HG03045 (cell line): ENCODE measurements around the gene FCHSD2.
"Not testable (repeated sequence)": the region's sequence is repeated elsewhere in the genome, so short reads cannot be mapped to it uniquely, and the experiment has no call there.

Experiments
- ATAC-seq: cut with Tn5 transposase; IDR thresholded peaks from one replicate; pipeline ENCODE4 v1.9.1; 2021; ENCODE audit warnings: mild to moderate bottlenecking, moderate library complexity; ENCODE audit not compliant: unreplicated experiment

Gene FCHSD2

DNA sequence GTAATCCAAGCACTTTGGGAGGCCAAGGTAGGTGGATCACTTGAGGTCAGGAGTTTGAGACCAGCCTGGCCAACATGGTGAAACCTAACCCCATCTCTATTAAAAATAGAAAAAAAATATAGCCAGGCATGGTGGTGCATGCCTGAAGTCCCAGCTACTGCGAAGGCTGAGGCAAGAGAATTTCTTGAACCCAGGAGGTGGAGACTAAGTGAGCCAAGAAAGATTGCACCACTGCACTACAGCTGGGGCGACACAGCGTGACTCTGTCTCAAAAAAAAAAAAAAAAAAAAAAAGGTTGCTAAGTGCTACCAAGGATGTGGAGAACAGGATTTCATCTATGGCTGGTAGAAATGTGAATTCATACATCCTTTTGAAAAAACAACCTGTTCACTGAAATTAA is 291.3 kb downstream of the FCHSD2 start:
- no peak for ATAC-seq

DNA sequence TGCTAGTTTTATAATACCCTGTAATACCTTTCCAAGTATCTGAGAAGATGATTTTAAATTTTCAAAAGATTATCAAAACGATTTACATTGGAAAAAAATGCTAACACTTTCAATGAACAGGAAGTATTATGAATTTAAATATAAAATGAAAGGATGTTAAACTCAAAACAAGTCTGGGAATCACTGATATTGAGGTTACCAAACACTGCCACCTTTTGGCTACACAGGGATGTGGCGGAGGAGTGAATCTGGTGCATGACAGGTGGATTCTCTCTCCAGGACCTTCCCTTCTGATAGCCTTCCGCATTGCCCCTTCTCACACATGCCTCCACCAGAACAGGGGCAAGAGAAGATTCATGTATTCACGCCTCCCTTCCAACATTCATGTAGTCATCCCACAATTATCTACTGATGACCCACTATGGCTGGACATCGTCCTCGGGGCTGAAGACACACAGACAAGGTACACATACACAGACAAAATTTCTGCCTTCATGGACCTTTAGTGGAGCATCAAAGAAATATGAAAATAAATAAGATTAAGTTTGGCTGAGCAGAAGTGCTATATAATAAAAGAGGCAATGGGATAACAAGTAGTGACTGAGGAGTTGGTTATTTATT is 293.2 kb downstream of the FCHSD2 start:
- ATAC-seq = no peak

DNA sequence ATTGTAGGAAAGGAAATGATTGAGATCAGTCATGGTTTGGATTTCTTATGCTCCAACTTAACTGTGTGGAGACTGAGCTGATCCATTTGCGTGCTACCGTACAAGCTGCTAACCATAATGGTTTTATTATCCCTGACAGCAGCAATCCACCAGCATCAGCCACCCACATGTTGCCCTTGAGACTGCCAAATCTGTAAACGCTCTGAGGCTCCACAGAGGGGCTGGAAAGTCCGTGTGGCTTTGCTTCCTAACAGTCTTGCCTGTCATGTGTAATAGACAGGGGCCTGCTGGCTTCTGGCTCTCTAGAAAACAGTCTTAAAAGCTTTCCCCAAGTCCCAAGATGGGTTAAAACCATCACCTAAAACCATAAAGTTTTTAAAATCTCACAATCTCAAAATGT is 297.8 kb downstream of the FCHSD2 start:
- ATAC-seq = no peak

DNA sequence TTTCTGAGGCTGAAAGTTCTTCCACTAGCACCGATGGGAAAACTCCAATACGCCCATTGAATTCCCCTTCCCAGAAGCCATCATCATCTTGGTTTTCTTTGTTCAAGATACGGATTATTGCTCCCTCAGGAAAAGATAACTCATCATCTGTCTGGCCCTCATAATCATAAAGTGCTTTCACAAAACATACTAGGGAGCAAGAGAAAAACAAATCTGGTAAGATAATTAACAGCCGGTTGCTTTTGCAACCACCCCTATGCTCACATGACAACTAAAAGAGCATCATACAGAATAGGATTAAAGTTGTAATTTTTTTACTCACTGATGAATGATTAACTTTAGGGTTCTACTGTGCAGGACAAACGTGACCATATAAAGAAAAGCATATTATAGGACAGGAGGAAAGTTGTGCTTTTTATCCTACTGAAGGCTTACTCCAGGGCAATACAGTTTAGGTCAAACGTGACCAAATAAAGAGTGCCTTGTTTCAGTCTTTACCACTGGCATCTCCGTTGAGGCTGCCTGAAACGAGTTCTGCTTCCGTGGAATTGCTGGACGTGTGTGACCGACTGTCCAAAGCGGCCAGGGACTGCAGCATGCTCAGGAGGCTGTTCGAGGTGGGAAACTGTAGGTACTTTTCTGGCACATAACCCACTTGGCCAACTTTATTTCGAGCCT is 299.3 kb downstream of the FCHSD2 start:
- no peak for ATAC-seq

DNA sequence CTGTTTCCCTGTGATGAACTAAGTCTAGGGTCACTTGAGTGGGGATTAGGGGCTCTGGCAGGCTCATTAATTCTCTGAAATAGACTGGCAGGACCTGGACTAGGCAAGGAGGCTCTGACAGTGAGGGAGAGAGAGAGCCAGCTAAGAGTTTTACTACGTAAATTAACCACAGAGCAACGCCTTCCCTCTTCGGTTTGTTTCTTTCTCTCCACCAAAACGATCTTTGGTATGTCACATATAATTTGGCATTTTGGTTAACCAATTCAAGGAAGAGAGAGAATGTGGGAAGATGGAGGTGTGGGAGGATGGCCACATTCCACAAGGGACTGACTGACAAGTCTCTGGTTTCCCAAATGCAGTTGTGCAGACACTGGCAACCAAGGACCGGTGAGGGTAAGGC is 300.0 kb downstream of the FCHSD2 start:
- ATAC-seq = no peak

DNA sequence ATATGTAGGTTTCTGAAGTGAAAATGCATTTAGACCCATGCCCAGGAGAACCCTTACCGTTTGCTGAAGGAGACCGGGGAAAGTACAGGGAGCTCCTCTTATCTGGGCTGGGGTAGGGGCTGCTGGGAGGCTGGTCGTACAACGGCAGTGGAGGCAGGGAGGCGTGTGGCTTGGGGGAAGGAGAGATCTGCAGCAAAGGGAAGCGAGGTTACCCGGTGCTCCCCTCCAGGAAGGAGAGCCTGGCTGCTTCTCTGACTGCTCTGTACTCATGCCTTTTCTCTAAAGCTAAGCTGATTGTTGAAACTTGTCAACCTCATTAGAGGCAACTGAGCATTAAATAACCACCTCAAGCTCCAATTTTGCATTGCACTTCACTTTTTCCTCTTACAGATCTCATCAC is 300.7 kb downstream of the FCHSD2 start:
- ATAC-seq = no peak

DNA sequence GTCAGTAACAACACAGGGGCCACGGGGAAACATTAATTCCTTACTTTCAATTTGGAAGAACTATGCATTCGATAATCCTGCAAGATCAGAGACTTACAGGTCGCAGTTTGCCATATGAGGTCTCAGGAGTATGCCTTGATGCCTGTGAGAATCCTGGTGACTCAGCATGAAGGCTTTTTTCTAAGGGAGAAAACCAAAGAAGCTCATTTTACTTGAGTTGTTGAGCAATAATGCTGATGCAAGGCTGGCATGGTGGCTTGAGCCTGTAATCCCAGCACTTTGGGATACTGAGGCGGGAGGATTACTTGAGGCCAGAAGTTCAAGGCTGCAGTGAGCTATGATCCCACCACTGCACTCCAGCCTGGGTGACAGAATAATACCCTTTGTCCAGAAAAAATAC is 301.3 kb downstream of the FCHSD2 start:
- no peak for ATAC-seq

DNA sequence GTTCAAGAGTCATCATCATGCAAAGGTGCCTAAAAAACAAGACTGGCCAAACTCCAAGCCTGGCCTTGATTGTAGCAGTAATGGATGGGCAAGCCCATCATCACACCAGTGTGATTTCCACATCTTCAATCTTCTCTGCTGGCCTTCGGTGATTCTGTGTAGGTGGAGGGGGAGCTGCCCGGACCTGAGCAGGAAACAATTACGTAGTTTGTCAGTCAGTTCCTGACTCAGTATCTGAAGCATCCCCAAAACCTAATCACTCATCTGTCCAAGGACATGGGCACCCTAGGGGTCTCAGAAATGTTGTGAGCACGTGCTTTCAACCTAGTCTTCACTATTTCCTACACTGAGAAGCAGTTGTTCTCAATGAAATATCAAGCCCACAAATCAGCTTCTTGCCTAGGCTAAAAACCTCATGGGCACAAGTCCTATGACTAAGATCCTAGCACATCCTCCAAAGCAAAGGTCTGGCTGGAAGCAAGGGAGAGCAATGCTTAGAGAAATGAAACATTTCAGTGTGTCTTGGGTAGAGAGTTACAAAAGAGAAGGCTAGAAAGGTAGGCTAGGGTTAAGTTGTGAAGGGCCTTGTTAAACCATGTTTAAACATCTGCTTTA is 303.3 kb downstream of the FCHSD2 start:
- ATAC-seq = no peak

DNA sequence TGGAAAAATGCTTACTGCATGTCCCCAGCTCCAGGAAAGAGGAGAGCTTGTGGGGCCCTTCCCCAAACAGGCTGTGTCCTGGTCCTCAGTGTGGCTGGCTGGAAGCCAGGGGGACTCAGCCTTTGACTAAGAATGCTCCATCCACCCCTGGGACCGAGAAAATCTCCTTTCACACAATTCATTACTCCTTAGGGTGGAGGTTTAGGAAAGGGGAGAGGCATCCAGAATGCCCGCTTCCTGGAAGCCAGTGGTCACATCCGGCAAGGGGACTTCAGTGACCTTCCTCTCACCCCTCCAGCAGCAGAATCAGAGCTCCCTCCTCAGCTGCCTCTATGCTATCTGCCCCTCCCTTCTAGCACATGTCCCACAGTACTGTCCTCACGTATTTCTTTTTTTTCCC is 306.0 kb downstream of the FCHSD2 start:
- no peak for ATAC-seq

DNA sequence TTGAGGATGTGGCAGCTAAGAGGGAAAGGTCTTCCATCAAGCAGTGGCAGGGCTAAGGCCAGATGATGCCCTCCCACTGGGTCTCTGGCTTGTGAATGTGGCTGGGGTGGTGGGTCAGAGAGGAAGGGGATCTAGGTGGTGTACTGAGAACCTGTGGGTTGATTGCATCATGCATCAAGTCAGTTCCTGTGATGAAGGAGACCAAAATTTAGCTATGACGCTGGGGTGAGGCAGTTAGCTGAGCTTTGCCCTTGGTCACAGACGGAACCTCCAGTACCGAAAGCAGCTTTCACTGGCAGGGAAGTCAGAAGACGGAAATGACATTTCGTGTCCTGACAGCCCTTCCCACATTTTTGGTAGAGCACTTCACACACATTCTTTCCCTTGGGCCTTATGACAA is 307.2 kb downstream of the FCHSD2 start:
- ATAC-seq = no peak

DNA sequence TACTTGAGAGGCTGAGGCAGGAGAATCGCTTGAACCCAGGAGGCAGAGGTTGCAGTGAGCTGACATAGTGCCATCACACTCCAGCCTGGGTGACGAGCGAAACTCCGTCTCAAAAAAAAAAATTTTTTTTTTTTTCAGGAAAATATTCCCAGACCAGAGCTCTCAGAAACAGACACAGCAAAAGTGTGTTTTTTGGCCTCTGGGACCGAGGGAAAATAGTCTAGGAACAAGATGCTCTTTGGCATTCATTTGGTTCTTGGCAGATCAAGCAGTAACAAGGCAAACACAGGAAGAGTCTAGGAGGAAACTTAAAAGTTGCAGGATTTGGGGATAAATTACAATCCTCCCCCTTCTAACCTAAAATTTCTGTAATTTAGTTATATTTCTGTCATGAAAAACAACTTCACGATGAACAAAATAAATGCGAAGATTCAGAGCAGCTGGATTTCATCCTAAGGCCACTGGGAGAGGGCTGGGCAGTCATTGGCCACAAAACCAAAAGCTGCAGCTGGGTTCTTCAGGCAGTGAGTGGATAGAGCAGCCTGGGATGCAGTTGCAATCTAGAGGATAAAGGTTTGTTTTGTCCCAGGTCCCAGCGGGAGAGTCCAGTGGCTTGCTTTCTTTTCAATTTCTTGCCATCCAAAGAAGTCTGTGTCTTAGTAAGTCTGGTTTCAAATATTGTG is 308.2 kb downstream of the FCHSD2 start:
- ATAC-seq = no peak

DNA sequence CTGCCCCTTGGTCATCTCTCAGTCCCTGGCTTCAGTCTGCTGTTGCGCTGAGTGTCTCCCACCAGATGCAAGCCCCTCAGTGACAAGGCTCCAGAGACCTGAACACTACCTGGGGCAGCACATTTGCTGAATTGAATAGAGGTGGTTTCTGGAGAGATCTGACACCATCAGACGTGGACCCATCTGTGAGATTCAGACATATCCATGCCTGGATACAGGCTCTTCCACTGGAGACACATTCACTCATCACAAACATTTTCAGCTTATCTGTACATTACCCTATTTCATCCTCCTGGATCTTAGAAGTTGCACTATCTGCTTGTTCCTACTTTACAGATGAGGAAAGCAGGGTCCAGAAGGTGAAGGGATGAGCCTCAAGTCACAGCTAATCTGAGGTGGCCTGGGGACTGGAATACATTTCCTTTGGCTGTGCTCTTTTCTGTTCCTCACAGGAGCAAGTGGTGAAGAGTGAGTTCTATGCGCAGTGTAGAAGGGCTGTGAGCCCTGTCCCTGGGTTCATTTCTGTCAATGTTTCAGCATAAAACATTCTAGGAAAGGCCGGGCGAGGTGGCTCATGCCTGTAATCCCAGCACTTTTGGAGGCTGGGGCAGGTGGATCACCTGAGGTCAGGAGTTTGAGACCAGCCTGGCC is 308.9 kb downstream of the FCHSD2 start:
- no peak for ATAC-seq

DNA sequence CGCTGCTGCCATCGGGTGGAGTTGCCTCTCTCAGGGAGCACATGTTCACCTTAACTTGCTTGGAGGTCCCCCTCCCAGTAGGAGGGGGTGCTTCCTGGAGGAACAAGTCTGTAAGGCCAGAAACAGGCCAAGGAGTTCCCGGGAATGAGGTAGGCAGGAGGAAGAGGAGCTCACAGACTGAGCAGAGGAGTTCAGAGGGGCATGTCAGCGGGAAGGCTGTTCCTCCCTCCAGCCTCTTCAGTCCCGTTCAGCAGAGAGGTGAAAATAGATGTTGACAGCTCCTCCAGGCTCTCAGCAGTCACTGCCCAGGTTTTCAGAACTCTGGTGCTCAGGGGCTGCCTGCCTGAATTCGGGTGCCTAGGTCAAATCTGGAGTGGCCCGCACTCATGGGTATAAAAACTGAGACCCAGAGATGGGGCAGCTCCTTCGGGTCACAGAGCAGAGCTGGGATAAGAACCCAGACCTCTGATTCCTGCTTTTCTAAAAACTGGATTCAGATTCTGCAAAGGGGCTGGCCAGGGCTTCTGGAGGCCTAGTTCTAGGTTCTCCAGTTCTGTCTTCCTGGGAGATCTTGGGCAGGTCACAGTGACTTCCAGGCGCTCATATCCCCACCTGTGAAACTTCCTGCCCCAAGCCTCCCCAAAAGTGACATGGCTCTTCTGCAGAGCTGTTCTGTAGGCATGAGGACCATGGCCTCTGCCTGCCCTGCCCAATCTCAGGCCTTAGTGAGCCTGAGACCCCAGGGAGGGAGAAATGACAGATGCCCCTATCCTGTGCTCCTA is 309.6 kb downstream of the FCHSD2 start:
- ATAC-seq = no peak

DNA sequence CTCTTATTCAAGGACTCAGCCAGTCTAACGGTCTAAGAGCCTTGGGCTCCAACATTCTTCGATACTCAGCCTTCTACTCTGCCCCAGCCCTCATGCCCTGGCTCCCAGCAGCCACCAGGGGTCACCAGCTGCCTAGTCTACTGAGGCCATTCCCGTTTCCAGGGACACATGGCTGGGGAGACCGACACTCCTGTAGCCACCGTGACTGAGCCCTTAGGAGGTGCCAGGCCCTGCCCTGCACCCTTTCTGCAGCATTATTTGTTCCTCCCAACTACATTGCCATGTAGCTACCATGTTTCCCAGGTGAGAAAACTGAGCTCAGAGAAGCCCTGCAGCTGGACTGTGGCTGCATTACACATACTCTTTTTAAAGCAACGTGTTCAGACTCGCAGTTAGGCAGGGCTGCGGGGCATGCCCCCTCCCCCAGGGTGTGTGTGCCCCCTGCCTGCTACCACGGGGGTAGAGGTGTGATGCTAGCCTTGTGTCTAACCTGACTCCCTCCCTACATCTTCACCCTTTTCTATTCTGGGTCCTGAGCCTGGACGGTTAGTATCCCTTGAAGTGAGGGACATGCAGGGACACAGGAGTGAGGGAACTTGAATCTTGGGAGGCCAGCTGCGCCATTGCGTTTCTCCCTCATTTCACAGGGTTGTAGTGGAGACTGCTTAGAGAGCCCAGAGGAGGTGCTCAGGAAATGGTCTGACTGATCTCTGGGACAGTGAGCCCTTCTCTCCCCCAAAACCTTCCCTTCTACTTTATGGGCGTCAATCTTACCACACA is 310.4 kb downstream of the FCHSD2 start:
- no peak for ATAC-seq

DNA sequence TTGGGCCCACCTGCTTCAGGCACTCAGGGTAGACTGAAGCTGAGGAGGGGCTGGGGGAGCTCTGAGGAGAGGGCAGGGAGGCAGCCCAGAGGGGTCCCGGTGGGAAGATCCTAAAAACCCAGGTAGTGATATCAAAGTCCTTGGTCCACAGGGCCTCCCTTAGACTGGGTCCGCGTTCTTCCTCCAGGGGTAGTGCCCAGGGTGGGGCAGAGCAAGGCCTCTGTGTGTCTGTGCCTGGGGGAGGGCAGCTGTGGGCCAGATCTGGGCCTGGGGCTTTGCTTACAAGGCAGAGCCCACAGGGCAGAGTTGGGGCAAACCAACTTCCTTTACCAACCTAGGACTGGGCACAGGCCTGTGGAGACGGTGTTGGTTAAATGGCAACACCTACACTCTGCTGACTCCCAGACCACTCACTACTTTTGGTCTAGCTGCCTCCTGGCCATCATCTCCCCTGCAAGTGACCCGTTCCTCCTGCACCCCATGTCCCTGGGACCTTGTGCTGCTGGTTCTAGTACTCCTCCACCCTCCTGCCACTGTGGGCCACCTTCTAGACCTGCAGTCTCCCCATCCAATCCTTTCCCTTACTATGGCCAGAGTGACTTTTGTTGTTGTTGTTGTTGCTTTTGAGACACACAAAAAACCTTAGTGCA is 312.1 kb downstream of the FCHSD2 start:
- ATAC-seq = no peak

DNA sequence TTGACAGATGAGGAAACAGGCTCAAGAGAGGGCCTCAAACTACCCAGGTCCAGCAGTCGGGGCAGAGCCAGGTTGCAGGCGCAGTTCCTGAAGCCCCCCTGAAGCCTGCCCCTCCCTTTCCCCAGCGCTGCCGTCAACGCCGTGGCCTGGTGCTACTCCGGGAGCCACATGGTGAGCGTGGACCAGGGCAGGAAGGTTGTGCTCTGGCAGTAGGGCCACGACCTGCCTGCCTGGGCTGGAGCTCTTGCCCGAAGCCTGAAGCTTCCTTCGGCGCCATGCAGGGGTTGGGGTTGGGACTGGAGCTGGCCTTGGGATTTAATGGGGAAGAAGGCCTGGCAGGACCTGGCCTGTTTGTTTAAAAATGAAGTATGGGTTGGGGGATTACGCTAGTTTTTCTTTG is 312.9 kb downstream of the FCHSD2 start:
- no peak for ATAC-seq

DNA sequence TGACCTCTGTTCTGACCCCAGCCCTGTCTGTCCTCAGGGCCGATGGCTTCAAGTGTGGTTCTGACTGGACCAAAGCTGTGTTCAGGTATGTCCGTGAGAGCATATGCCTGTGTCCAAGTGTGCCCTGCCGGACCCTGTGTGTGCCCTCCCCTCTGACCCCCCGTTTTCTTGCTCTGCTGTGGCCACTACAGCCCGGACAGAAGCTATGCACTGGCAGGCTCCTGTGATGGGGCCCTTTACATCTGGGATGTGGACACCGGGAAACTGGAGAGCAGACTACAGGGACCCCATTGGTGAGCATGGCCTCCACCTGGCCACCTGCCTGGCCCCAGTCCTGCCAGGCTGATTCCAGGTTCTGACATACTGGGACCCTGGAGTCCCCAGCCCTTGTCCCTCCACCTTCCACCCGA is 313.4 kb downstream of the FCHSD2 start:
- ATAC-seq = no peak

DNA sequence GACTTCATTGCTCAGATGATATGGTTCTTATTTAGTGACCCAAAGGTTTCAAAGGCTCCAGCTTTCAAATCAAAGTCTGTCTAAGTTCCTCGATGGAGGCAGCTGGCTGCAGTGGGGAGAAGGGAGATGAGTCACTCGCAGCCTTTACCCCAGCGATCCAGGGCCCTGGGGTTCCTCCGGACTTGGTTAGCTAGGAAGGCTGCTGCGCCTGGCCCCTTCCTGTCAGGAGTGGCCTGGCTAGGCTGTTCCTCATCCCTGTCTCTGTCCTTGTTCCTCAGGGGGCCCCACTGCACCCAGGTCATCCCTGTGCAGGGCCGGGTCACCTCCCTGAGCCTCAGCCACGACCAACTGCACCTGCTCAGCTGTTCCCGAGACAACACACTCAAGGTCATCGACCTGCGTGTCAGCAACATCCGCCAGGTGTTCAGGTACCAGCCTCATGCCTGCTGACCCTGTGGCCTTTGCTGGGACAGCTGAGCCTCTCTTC is 314.0 kb downstream of the FCHSD2 start:
- ATAC-seq = no peak

DNA sequence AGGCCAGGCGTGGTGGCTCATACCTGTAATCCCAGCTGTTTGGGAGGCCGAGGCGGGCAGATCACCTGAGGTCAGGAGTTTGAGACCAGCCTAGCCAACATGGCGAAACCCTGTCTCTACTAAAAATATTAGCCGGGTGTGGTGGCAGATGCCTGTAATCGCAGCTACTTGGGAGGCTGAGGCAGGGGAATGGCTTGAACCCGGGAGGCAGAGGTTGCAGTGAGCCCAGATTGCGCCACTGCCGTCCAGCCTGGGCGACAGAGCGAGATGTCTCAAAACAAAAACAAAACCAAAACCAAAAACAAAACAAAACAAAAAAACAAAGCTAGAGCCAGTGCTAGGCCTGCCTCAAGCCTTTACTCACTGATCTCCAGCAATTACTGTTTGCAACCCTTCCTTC is 314.5 kb downstream of the FCHSD2 start:
- not testable (repeated sequence) for ATAC-seq
